NCI-H1105 (cell line): ENCODE data around the gene HSDL2.
"Not testable (repeated sequence)": the region's sequence is repeated elsewhere in the genome, so short reads cannot be mapped to it uniquely, and the experiment has no call there.

ENCODE experiments used
- DNase-seq: peaks from one replicate; lab custom pipeline; 2025; lab: John Stamatoyannopoulos, UW

The HSDL2 gene

GRCh38 chr9:112501287-112501686, 121.4 kb downstream of the HSDL2 start:
- no peak for DNase-seq

DNA sequence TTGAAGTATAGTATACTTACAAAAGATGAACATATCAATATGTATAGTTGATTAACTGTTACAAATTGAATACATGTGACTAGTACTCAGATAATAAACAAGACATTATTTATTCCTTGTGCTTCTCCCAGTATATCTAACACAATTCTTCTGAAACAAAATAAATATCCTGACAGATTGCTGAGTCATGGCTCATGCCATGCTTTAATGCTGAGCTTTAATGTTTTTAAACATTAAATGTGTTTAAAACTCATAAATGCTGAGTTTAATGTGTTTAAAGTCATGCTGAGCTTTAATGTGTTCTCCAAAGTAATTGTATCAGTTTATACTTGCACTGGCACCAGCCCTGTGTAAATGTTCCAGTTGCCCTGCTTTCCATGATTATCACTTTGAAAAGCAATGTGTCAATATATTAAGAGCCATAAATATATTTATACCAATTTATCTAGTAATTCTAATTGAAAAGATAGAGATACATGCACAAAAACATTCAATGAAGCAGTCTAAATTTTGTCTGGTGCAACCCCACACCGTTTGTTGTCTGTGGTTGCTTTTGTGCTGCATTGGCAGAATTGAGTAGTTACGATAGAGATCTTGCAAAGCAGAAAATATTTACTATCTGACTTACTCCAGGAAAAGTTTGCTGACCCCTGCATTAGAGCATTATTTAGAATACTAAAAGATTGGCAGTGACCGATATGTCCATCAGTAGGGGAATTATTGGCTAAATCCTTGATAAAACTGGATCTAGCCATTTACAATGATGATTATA, 122.5 kb downstream of the HSDL2 start:
- no peak for DNase-seq

- DNase-seq = no peak
These were observed 123.3 kb downstream of the HSDL2 start for GRCh38 chr9:112503170-112503569.

GRCh38 chr9:112505086-112505485, 125.2 kb downstream of the HSDL2 start:
- no peak for DNase-seq

DNA sequence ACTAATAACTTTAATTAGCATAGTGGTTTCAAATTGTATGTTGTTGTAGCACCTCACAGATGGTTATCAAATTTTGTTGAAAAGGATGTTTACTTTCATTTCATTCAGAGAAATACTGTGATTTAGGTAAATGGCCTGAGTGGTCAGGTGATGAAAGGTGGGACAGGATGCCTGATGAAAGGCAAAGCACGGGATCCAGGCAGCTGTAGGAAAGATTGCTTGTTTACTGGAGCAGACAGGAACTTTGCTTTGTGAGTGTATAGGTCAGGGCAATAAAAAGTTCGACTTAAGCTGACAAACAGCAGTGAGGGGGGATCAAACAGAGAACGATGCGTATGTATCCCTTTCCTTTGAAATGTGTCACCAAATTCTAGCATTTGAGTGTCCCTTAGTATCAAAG, 125.7 kb downstream of the HSDL2 start:
- DNase-seq = no peak

- DNase-seq = no peak
These were observed 126.7 kb downstream of the HSDL2 start for GRCh38 chr9:112506571-112506970.

- DNase-seq = no peak
These were observed 127.2 kb downstream of the HSDL2 start for GRCh38 chr9:112507001-112507680.

- DNase-seq = no peak
These were observed 128.5 kb downstream of the HSDL2 start for GRCh38 chr9:112508377-112508776.

- DNase-seq = not testable (repeated sequence)
These were observed 132.5 kb downstream of the HSDL2 start for GRCh38 chr9:112512377-112512776.

GRCh38 chr9:112516769-112517168, 136.9 kb downstream of the HSDL2 start:
- no peak for DNase-seq

DNA sequence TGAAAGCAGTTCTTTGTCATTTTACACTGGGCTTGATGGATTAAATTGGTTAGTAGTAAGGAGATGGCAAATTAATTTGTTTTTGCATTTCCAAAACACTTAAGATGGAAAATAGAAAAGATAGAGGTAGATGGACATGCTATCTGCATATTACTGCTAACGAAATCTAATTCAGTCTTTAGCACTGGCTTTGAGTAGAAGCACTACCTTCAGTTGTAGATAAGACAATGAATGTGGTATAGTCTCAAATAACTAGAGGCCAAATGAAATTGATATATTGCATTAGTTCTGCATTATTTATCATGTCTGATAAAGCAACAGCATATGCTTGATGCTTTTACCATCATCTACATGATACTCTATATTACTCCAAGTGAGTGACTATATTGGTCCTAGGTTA, 140.2 kb downstream of the HSDL2 start:
- DNase-seq = no peak

- DNase-seq = no peak
These were observed 140.7 kb downstream of the HSDL2 start for GRCh38 chr9:112520656-112521055.
